Calu3 (cell line): ENCODE data around the gene STK17B. TPM values are rescaled to one million over a fixed set of nuclear protein-coding genes. Genes with fewer than 3 reads are reported as not detected.
A peak's percentile ranks its signal among the peaks of the same experiment; 100 is the strongest.

ENCODE experiments used
- BruUV-seq: library from RNA; stranded (reverse); fragments of 400-500 nt; replicated peaks from 2 replicates; lab custom pipeline; 2021; lab: Mats Ljungman, UMichigan
- CTCF ChIA-PET: fragments of 300-600 bp; sonication (Branson Sonifier 250); formaldehyde crosslinking; loops from one replicate; lab custom pipeline; 2022; ENCODE audit warnings: antibody characterized with exemption; lab: Charles Lee
- DNase-seq: peaks from one replicate; pipeline ENCODE4 v3.0.0; 2022
- H3K27ac Mint-ChIP-seq: one replicate; pipeline ENCODE4 v1.8.0; 2022; ENCODE audit warnings: mixed read lengths; ENCODE audit not compliant: unreplicated experiment
- H3K27me3 Mint-ChIP-seq: one replicate; pipeline ENCODE4 v1.8.0; 2022; ENCODE audit warnings: mixed read lengths; ENCODE audit not compliant: unreplicated experiment
- H3K36me3 Mint-ChIP-seq: one replicate; pipeline ENCODE4 v1.8.0; 2022; ENCODE audit warnings: mild to moderate bottlenecking, moderate library complexity, mixed read lengths; ENCODE audit not compliant: insufficient read depth, unreplicated experiment
- H3K4me1 Mint-ChIP-seq: one replicate; pipeline ENCODE4 v1.8.0; 2022; ENCODE audit warnings: mild to moderate bottlenecking, low read depth, mixed read lengths; ENCODE audit not compliant: unreplicated experiment
- H3K4me3 Mint-ChIP-seq: one replicate; pipeline ENCODE4 v1.8.0; 2022; ENCODE audit warnings: mild to moderate bottlenecking, low read depth, moderate library complexity, mixed read lengths; ENCODE audit not compliant: unreplicated experiment
- H3K9me3 Mint-ChIP-seq: one replicate; pipeline ENCODE4 v1.8.0; 2022; ENCODE audit warnings: low read depth, mixed read lengths; ENCODE audit not compliant: unreplicated experiment
- intact Hi-C: fragments of 100-400 bp; cut with micrococcal nuclease; formaldehyde crosslinking; loops from one replicate; pipeline ENCODE4 v1.10.0; 2022; ENCODE audit not compliant: unreplicated experiment
- total RNA-seq: library from RNA; stranded (reverse); gene quantifications from 2 replicates; pipeline ENCODE4 v1.2.3, GENCODE V29; 2022
- TF ChIP-seq, protein P1 (sequence below): fragments of 200-600 bp; IDR thresholded peaks from one replicate; pipeline ENCODE4 v1.8.0; 2022; ENCODE audit warnings: antibody characterized with exemption; ENCODE audit not compliant: unreplicated experiment

The STK17B gene
- total RNA-seq, 1 experiment from 2014 or later = 38.5 TPM

DNA sequence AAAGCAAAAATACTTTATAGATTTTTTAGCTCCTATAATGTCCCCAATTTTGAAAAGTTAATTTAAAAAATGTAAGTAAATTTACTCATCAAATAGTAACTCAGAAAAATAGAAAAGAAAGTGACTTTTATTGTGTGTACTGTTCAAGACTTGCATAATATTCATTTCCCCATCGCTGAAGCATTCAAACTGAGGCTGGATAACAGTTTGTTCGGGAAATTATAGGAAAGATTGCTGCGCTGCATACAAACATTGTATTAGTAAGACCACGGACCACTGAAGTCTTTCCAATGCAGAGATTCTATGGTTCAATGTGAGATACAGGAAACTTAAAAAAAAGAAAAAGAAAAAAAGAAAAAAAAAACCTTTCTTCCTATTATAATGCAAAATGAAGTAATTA is 10.4 kb downstream of the STK17B start:
- H3K9me3 Mint-ChIP-seq = no peaks in the 10 kb centered on the region
- H3K36me3 Mint-ChIP-seq = peaks cover 10% of the 10 kb centered on the region
- H3K27me3 Mint-ChIP-seq = no peaks in the 10 kb centered on the region
- intact Hi-C loops = loop anchor here (2.0 kb wide), 1 partner anchor 48 kb away; no protein-coding TSS in a partner anchor
- TF ChIP-seq, protein P1, sequence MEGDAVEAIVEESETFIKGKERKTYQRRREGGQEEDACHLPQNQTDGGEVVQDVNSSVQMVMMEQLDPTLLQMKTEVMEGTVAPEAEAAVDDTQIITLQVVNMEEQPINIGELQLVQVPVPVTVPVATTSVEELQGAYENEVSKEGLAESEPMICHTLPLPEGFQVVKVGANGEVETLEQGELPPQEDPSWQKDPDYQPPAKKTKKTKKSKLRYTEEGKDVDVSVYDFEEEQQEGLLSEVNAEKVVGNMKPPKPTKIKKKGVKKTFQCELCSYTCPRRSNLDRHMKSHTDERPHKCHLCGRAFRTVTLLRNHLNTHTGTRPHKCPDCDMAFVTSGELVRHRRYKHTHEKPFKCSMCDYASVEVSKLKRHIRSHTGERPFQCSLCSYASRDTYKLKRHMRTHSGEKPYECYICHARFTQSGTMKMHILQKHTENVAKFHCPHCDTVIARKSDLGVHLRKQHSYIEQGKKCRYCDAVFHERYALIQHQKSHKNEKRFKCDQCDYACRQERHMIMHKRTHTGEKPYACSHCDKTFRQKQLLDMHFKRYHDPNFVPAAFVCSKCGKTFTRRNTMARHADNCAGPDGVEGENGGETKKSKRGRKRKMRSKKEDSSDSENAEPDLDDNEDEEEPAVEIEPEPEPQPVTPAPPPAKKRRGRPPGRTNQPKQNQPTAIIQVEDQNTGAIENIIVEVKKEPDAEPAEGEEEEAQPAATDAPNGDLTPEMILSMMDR = no peak
- H3K27ac Mint-ChIP-seq = no peak overlapping the region
- BruUV-seq = no TSS peak
- CTCF ChIA-PET = interaction anchor here (1.4 kb wide), 1 partner anchor 9 kb away, joined by 7 read pairs; no protein-coding TSS in a partner anchor
- peaks cover 19% of the 10 kb centered on the region for H3K4me1 Mint-ChIP-seq
- no peak for DNase-seq
- H3K4me3 Mint-ChIP-seq = no peak overlapping the region

DNA sequence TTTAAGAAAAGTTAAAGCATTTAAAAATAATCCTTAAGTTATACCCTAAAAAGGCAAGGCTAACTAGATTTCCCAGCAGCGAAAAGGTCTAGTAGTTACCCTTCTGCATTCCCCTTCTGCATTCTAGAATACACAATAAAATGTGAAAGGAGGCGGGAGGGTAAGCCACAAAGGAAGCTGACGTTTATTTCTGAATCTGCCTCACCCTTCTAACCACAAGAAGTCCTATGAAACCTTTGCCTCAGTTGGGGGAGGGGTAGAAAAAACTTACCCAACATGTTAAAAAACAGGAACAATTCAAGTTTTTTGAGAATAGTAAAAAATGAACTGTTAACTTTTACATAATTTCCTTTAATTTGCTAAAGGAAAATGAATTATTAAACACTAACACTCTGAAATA is 11.3 kb downstream of the STK17B start:
- BruUV-seq = no TSS peak
- Mint-ChIP-seq H3K27ac (peak overlapping the region; percentile 44), H3K27me3 (no peaks in the 10 kb centered on the region), H3K4me1 (peaks cover 11% of the 10 kb centered on the region), H3K9me3 (no peaks in the 10 kb centered on the region), H3K36me3 (peaks cover 10% of the 10 kb centered on the region), H3K4me3 (no peak overlapping the region)
- TF ChIP-seq, protein P1 = no peak
- peak; percentile 61 for DNase-seq
- CTCF ChIA-PET = interaction anchor here (0.6 to 1.4 kb wide), 2 partner anchors 10 to 29 kb away, joined by 5 to 7 read pairs; no protein-coding TSS in a partner anchor
- intact Hi-C loops = loop anchor here (2.0 kb wide), 1 partner anchor 47 kb away; no protein-coding TSS in a partner anchor

DNA sequence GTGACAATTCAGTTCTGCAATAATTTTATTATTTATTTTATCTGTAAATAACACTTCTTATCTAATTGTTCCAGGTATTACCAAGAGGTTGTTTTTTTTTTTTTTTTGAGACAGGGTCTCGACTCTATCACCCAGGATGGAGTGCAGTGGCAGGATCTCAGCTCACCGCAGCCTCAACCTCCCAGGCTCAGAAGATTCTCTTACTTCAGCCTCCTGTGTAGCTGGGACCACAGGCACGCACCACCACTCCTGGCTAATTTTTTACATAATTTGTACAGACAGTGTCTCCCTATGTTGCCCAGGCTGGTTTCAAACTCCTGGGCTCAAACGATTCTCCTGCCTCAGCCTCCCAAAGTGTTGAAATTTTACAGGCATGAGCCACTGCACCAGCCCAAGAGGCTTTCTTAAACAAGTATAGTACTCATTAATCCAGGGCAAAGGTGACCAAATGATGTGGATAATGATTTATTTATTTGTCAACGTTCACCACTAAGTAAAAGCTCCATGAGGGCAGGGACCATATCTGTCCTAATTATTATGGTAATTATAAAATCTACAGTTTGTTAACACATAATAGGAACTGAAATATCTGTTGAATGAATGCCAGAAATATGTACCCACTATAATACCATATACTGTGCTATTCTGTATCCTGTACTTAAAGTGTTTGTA is 12.0 kb downstream of the STK17B start:
- TF ChIP-seq, protein P1 = no peak
- BruUV-seq = no TSS peak
- H3K4me1 Mint-ChIP-seq = peaks cover 3% of the 10 kb centered on the region
- peaks cover 16% of the 10 kb centered on the region for H3K36me3 Mint-ChIP-seq
- H3K4me3 Mint-ChIP-seq = no peak overlapping the region
- H3K27ac Mint-ChIP-seq = no peak overlapping the region
- intact Hi-C loops = no loop called here
- H3K9me3 Mint-ChIP-seq = no peaks in the 10 kb centered on the region
- no peak for DNase-seq
- no peaks in the 10 kb centered on the region for H3K27me3 Mint-ChIP-seq
- CTCF ChIA-PET = interaction anchor here (1.4 kb wide), 1 partner anchor 10 kb away, joined by 7 read pairs; no protein-coding TSS in a partner anchor

DNA sequence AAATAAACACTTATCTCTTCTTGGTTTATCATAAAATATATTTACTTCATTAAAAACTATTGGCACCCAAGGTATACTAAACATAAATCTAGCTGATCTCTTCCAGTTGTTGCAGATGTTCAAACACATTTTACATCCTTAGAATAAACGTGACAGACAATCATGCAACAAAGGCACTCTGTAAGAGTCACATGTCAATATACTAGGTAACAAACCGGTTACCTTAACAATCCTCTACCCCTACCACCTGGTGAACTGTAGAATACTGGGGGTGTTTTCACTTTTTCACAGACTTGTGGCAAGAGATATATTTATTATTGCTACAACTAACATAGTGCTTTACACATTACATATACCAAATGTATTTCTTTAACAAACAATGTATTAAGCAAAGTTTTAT is 15.8 kb downstream of the STK17B start:
- Mint-ChIP-seq H3K4me1 (no peaks in the 10 kb centered on the region), H3K4me3 (no peak overlapping the region), H3K9me3 (no peaks in the 10 kb centered on the region), H3K27me3 (no peaks in the 10 kb centered on the region), H3K27ac (no peak overlapping the region), H3K36me3 (peaks cover 35% of the 10 kb centered on the region)
- intact Hi-C loops = no loop called here
- BruUV-seq = no TSS peak
- DNase-seq = no peak
- CTCF ChIA-PET = no interaction called here
- TF ChIP-seq, protein P1 = no peak
